HL-60 (cell line): ENCODE results near the gene CILP2.
A peak's percentile ranks its signal among the peaks of the same experiment; 100 is the strongest.

Experiments
- GABPA ChIP-seq: IDR thresholded peaks from 2 replicates; pipeline ENCODE4 v1.6.1; 2012; ENCODE audit warnings: low read depth
- POLR2AphosphoS5 ChIP-seq: IDR thresholded peaks from 2 replicates; pipeline ENCODE4 v1.6.1; 2012; ENCODE audit warnings: low read depth
- SPI1 ChIP-seq: IDR thresholded peaks from 2 replicates; pipeline ENCODE4 v1.6.1; 2012; ENCODE audit warnings: low read depth, mild to moderate bottlenecking, borderline replicate concordance
- TF ChIP-seq, protein P1 (sequence below): IDR thresholded peaks from one replicate; pipeline ENCODE4 v1.5.1; 2011; ENCODE audit warnings: low read length, control low read depth, inconsistent platforms; ENCODE audit not compliant: insufficient read depth
- TF ChIP-seq, protein P2 (sequence below): IDR thresholded peaks from 2 replicates; pipeline ENCODE4 v1.6.1; 2012; ENCODE audit warnings: low read depth; ENCODE audit not compliant: insufficient replicate concordance

DNA sequence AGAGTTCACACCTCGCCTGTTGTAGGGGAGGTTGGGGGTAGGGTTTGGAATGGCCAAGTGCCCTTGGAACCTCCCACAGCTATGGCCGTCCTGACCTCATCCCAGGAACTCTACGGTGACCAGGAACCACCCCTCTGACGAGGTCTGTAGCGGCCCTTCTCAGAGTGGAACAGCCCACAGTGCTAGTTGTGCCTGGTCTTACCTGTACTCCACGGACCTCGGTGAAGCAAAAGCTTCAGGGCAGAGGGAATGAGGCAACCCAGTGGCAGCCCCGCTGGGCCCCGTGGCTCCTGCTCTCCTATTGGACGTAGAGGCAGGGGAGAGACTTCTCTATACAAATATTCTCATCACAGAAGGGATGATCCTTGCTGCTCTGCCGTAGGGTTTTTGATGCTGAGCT, 29.8 kb upstream of the CILP2 start:
- TF ChIP-seq, protein P1, sequence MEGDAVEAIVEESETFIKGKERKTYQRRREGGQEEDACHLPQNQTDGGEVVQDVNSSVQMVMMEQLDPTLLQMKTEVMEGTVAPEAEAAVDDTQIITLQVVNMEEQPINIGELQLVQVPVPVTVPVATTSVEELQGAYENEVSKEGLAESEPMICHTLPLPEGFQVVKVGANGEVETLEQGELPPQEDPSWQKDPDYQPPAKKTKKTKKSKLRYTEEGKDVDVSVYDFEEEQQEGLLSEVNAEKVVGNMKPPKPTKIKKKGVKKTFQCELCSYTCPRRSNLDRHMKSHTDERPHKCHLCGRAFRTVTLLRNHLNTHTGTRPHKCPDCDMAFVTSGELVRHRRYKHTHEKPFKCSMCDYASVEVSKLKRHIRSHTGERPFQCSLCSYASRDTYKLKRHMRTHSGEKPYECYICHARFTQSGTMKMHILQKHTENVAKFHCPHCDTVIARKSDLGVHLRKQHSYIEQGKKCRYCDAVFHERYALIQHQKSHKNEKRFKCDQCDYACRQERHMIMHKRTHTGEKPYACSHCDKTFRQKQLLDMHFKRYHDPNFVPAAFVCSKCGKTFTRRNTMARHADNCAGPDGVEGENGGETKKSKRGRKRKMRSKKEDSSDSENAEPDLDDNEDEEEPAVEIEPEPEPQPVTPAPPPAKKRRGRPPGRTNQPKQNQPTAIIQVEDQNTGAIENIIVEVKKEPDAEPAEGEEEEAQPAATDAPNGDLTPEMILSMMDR: no peak
- TF ChIP-seq GABPA (no peak), POLR2AphosphoS5 (peak; percentile 39; the same call in 1 of the 2 replicates), SPI1 (no peak)
- TF ChIP-seq, protein P2, sequence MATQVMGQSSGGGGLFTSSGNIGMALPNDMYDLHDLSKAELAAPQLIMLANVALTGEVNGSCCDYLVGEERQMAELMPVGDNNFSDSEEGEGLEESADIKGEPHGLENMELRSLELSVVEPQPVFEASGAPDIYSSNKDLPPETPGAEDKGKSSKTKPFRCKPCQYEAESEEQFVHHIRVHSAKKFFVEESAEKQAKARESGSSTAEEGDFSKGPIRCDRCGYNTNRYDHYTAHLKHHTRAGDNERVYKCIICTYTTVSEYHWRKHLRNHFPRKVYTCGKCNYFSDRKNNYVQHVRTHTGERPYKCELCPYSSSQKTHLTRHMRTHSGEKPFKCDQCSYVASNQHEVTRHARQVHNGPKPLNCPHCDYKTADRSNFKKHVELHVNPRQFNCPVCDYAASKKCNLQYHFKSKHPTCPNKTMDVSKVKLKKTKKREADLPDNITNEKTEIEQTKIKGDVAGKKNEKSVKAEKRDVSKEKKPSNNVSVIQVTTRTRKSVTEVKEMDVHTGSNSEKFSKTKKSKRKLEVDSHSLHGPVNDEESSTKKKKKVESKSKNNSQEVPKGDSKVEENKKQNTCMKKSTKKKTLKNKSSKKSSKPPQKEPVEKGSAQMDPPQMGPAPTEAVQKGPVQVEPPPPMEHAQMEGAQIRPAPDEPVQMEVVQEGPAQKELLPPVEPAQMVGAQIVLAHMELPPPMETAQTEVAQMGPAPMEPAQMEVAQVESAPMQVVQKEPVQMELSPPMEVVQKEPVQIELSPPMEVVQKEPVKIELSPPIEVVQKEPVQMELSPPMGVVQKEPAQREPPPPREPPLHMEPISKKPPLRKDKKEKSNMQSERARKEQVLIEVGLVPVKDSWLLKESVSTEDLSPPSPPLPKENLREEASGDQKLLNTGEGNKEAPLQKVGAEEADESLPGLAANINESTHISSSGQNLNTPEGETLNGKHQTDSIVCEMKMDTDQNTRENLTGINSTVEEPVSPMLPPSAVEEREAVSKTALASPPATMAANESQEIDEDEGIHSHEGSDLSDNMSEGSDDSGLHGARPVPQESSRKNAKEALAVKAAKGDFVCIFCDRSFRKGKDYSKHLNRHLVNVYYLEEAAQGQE: no peak
